SK-N-SH treated with all-trans-retinoic acid at 6 μM for 48 hours (cell line): ENCODE results near the gene PDE7B.
"Not testable (repeated sequence)": the region's sequence is repeated elsewhere in the genome, so short reads cannot be mapped to it uniquely, and the experiment has no call there.

Experiments
- ATAC-seq: fragments of 200-7000 bp; cut with Tn5 transposase; 3 replicates; pipeline ENCODE4 v1.9.1; 2020; ENCODE audit warnings: mild to moderate bottlenecking, moderate library complexity
- ARNTL ChIP-seq: fragments of 450-650 bp; formaldehyde crosslinking; IDR thresholded peaks from 2 replicates; pipeline ENCODE4 v1.5.0; 2020; ENCODE audit warnings: low read depth, mild to moderate bottlenecking, moderate library complexity, borderline replicate concordance
- BACH2 ChIP-seq: fragments of 250-450 bp; sonication (Bioruptor Pico); IDR thresholded peaks from 2 replicates; pipeline ENCODE4 v1.9.0; 2021; ENCODE audit warnings: mild to moderate bottlenecking, borderline replicate concordance
- CREB5 ChIP-seq: fragments of 250-450 bp; sonication (Bioruptor Pico); IDR thresholded peaks from 2 replicates; pipeline ENCODE4 v1.5.1; 2020; ENCODE audit warnings: low read depth, mild to moderate bottlenecking, moderate library complexity
- CSDC2 ChIP-seq: fragments of 250-450 bp; sonication (Bioruptor Pico); IDR thresholded peaks from 2 replicates; pipeline ENCODE4 v1.5.0; 2020; ENCODE audit warnings: mild to moderate bottlenecking, moderate library complexity
- CSRNP3 ChIP-seq: fragments of 250-450 bp; sonication (Bioruptor Pico); IDR thresholded peaks from 2 replicates; pipeline ENCODE4 v1.5.1; 2021; ENCODE audit warnings: mild to moderate bottlenecking, moderate library complexity
- ESRRG ChIP-seq: fragments of 250-450 bp; sonication (Bioruptor Pico); IDR thresholded peaks from 2 replicates; pipeline ENCODE4 v1.6.1; 2021; ENCODE audit warnings: mild to moderate bottlenecking
- GLIS3 ChIP-seq: fragments of 250-450 bp; sonication (Bioruptor Pico); IDR thresholded peaks from 2 replicates; pipeline ENCODE4 v1.5.0; 2020; ENCODE audit warnings: mild to moderate bottlenecking, moderate library complexity
- ISL1 ChIP-seq: fragments of 250-450 bp; sonication (Bioruptor Pico); IDR thresholded peaks from 2 replicates; pipeline ENCODE4 v2.1.2; 2022; ENCODE audit warnings: mild to moderate bottlenecking, moderate library complexity
- OSR1 ChIP-seq: fragments of 250-450 bp; sonication (Bioruptor Pico); IDR thresholded peaks from 2 replicates; pipeline ENCODE4 v1.8.0; 2022; ENCODE audit warnings: moderate library complexity, mild to moderate bottlenecking, inconsistent platforms
- PATZ1 ChIP-seq: fragments of 250-450 bp; sonication (Bioruptor Pico); IDR thresholded peaks from 2 replicates; pipeline ENCODE4 v1.8.0; 2020; ENCODE audit warnings: mild to moderate bottlenecking, moderate library complexity, borderline replicate concordance
- POU6F1 ChIP-seq: fragments of 250-450 bp; sonication (Bioruptor Pico); IDR thresholded peaks from 2 replicates; pipeline ENCODE4 v1.8.0; 2021; ENCODE audit warnings: low read depth, mild to moderate bottlenecking, moderate library complexity, borderline replicate concordance
- PPARA ChIP-seq: fragments of 250-450 bp; sonication (Bioruptor Pico); IDR thresholded peaks from 2 replicates; pipeline ENCODE4 v1.5.0; 2020; ENCODE audit warnings: mild to moderate bottlenecking, borderline replicate concordance
- RARB ChIP-seq: fragments of 250-450 bp; sonication (Bioruptor Pico); IDR thresholded peaks from 2 replicates; pipeline ENCODE4 v1.8.0; 2021; ENCODE audit warnings: mild to moderate bottlenecking, moderate library complexity
- SNAI2 ChIP-seq: fragments of 250-450 bp; sonication (Bioruptor Pico); IDR thresholded peaks from 2 replicates; pipeline ENCODE4 v1.5.0; 2020; ENCODE audit warnings: mild to moderate bottlenecking, moderate library complexity
- TCF4 ChIP-seq: fragments of 250-450 bp; sonication (Bioruptor Pico); IDR thresholded peaks from 2 replicates; pipeline ENCODE4 v1.8.0; 2021; ENCODE audit warnings: mild to moderate bottlenecking, moderate library complexity, borderline replicate concordance
- TOX ChIP-seq: fragments of 250-450 bp; sonication (Bioruptor Pico); IDR thresholded peaks from 2 replicates; pipeline ENCODE4 v1.8.0; 2021; ENCODE audit warnings: mild to moderate bottlenecking, moderate library complexity, borderline replicate concordance
- TSHZ2 ChIP-seq: fragments of 250-450 bp; sonication (Bioruptor Pico); IDR thresholded peaks from 2 replicates; pipeline ENCODE4 v1.5.0; 2020; ENCODE audit warnings: mild to moderate bottlenecking, moderate library complexity
- ZC3H10 ChIP-seq: fragments of 250-450 bp; sonication (Bioruptor Pico); IDR thresholded peaks from 2 replicates; pipeline ENCODE4 v1.5.1; 2021; ENCODE audit warnings: mild to moderate bottlenecking, moderate library complexity
- ZFP3 ChIP-seq: fragments of 250-450 bp; sonication (Bioruptor Pico); IDR thresholded peaks from 2 replicates; pipeline ENCODE4 v1.5.0; 2020; ENCODE audit warnings: mild to moderate bottlenecking, moderate library complexity
- ZFP30 ChIP-seq: fragments of 450-650 bp; formaldehyde crosslinking; IDR thresholded peaks from 2 replicates; pipeline ENCODE4 v1.5.0; 2022; ENCODE audit warnings: mild to moderate bottlenecking, moderate library complexity
- ZNF565 ChIP-seq: fragments of 450-650 bp; formaldehyde crosslinking; conservative IDR thresholded peaks from 2 replicates; pipeline ENCODE4 v1.5.0; 2020; ENCODE audit warnings: low read depth, mild to moderate bottlenecking, moderate library complexity
- ZNF70 ChIP-seq: fragments of 450-650 bp; formaldehyde crosslinking; IDR thresholded peaks from 2 replicates; pipeline ENCODE4 v1.5.0; 2020; ENCODE audit warnings: mild to moderate bottlenecking, moderate library complexity

PDE7B gene

GRCh38 chr6:136137739-136138402, 286.4 kb downstream of the PDE7B start:
- TF ChIP-seq ZNF70 (no peak), ARNTL (CRISPR knock-in tag) (no peak), CREB5 (CRISPR knock-in tag) (no peak), PATZ1 (no peak), PPARA (CRISPR knock-in tag) (no peak), TSHZ2 (no peak), SNAI2 (CRISPR knock-in tag) (no peak), RARB (no peak), ZNF565 (CRISPR knock-in tag) (no peak), ZFP30 (CRISPR knock-in tag) (no peak), ZFP3 (CRISPR knock-in tag) (no peak), TOX (CRISPR knock-in tag) (no peak), GLIS3 (CRISPR knock-in tag) (no peak), CSDC2 (CRISPR knock-in tag) (no peak), ESRRG (CRISPR knock-in tag) (no peak), BACH2 (CRISPR knock-in tag) (no peak), TCF4 (CRISPR knock-in tag) (no peak)
- no peak for ATAC-seq

GRCh38 chr6:136139111-136139510, 287.6 kb downstream of the PDE7B start:
- not testable (repeated sequence) for ATAC-seq

GRCh38 chr6:136144251-136145023, 292.9 kb downstream of the PDE7B start:
- no peak for TF ChIP-seq ESRRG (CRISPR knock-in tag)
- TF ChIP-seq ZFP3 (CRISPR knock-in tag) = no peak
- TF ChIP-seq ZNF565 (CRISPR knock-in tag) = no peak
- no peak for TF ChIP-seq OSR1 (CRISPR knock-in tag)
- TF ChIP-seq SNAI2 (CRISPR knock-in tag) = no peak
- no peak for TF ChIP-seq CREB5 (CRISPR knock-in tag)
- no peak for TF ChIP-seq POU6F1 (CRISPR knock-in tag)
- TF ChIP-seq TOX (CRISPR knock-in tag) = no peak
- no peak for TF ChIP-seq CSRNP3 (CRISPR knock-in tag)
- TF ChIP-seq GLIS3 (CRISPR knock-in tag) = no peak
- no peak for TF ChIP-seq ZNF70
- TF ChIP-seq RARB = no peak
- no peak for TF ChIP-seq ZC3H10
- TF ChIP-seq ZFP30 (CRISPR knock-in tag) = no peak
- TF ChIP-seq ARNTL (CRISPR knock-in tag) = no peak
- TF ChIP-seq BACH2 (CRISPR knock-in tag) = no peak
- TF ChIP-seq PPARA (CRISPR knock-in tag) = no peak
- TF ChIP-seq CSDC2 (CRISPR knock-in tag) = no peak
- no peak for TF ChIP-seq ISL1 (CRISPR knock-in tag)
- no peak for ATAC-seq
